Measurements from ENCODE around the gene GBX1.

Gene GBX1

GRCh38 chr7:151125470-151125845, 42.0 kb downstream of the GBX1 start:
- DNase-seq = no peak

- no peak for DNase-seq
Observed at GRCh38 chr7:151124899-151125399, 42.5 kb downstream of the GBX1 start.

- DNase-seq = no peak
Observed at GRCh38 chr7:151124481-151124880, 43.0 kb downstream of the GBX1 start.

GRCh38 chr7:151123822-151124464, 43.6 kb downstream of the GBX1 start:
- DNase-seq = peak; percentile 14 to 80

GRCh38 chr7:151123158-151123821, 44.2 kb downstream of the GBX1 start:
- DNase-seq = no peak

- DNase-seq = no peak
Observed at GRCh38 chr7:151122796-151123157, 44.7 kb downstream of the GBX1 start.

- no peak for DNase-seq
Observed at GRCh38 chr7:151122276-151122675, 45.2 kb downstream of the GBX1 start.

DNA sequence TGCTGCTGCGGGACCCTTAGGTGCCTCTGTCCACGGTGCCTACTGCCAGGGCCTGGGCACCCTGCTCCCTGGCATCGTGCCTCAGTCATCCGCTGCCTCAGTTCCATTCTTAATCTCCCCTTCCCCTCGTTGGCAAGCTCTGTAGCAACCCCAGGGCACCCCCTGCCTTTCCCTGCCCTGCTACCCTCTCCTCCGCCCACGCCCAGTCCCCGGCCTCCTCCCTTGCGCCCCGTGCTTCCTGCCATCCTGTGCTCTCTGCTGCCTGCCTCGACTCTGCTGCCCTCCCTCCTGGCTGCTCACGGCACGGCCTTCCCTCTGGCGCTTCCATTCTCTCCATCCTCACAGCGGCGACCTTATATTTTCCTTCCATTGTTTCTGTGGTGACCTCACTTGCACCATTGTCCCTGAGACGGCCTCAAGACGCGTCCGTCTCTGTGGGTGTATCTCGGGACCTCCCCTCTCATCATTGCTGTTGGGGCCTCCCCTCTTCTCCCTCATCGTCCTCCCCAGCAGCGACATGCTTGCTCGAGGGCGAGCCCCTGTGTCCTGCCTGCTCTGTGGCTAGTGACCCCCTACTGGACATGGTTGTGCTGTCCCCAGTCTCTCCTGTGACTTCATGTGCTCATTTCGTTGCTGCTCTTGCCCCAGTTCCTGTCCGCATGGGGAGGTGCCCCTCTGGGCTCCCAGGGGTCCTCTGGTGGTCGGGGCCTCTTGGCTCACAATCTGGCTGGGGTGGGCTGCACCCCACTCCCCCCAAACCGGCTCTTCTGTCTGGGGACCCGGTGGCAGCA, 45.9 kb downstream of the GBX1 start:
- DNase-seq = no peak

DNA sequence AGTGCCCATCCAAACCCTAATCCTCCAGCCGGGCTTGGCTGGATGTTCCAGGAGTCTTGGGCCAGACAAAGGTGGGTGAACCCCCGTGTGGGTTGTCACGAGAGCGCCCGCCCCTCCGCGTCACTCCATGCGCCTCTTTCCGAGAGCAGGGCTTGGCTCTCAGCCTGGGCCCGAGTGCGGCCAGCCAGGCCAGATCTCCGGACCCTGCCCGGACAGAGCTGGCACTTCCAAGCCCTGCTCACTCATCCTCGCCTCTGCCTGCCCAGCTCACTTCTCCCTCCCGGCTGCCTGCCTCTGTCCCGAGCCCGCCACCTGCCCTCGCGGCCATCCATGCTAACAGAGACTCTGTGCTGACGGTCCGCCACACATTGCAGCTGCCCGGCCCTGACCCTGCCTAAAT, 46.6 kb downstream of the GBX1 start:
- DNase-seq = no peak

DNA sequence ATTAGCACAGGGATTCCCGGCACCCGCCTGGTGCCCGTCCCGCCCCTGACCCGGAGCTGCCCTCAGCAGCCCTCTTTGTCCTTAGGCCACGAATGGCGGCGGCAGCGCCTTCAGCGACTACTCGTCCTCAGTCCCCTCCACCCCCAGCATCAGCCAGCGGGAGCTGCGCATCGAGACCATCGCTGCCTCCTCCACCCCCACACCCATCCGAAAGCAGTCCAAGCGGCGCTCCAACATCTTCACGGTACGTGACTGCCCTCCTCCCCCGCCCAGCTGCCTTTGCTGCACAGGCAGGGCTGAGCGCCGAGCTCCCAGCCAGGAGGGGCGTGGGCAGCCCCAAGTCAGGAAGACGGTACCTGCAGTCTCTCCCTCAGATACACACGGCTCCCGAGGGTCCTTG, 47.6 kb downstream of the GBX1 start:
- DNase-seq = no peak

DNA sequence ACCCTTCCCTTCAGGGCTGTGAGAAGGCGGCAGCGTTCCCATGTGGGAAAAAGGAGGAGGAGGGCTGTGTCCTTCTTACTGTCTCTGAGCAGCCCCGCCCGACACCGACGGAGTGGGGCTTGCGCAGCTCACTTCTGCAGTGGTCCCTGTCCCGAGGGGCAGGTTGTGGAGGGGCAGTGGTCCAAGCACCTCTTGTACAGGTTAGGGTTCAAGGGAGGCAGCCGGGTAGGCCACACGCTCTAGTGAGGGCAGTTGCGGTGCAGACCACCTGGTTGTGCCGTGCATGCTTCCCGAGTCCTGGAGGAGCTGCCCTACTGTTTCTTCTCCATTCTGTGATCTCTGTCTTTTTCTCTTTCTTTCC, 48.5 kb downstream of the GBX1 start:
- DNase-seq = no peak

GRCh38 chr7:151118108-151119054, 49.1 kb downstream of the GBX1 start:
- DNase-seq = no peak

DNA sequence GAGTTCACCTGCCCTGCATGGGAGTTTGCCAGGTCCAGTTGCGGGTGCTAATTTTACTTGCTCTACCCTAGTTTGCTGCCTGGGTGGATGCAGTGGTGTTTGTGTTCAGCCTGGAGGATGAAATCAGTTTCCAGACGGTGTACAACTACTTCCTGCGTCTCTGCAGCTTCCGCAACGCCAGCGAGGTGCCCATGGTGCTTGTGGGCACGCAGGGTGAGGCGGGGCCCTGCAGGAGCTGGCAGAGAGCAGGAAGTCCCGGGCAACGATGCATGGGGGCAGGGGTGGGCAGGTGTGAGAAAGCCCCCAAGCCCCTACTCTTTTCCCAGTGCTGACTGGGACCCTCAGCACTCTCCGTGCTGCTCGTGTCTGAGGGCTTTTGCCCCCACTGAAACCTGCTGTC, 49.9 kb downstream of the GBX1 start:
- DNase-seq = no peak

GRCh38 chr7:151116603-151117440, 50.7 kb downstream of the GBX1 start:
- DNase-seq = no peak

- DNase-seq = no peak
Observed at GRCh38 chr7:151115836-151116418, 51.6 kb downstream of the GBX1 start.

DNA sequence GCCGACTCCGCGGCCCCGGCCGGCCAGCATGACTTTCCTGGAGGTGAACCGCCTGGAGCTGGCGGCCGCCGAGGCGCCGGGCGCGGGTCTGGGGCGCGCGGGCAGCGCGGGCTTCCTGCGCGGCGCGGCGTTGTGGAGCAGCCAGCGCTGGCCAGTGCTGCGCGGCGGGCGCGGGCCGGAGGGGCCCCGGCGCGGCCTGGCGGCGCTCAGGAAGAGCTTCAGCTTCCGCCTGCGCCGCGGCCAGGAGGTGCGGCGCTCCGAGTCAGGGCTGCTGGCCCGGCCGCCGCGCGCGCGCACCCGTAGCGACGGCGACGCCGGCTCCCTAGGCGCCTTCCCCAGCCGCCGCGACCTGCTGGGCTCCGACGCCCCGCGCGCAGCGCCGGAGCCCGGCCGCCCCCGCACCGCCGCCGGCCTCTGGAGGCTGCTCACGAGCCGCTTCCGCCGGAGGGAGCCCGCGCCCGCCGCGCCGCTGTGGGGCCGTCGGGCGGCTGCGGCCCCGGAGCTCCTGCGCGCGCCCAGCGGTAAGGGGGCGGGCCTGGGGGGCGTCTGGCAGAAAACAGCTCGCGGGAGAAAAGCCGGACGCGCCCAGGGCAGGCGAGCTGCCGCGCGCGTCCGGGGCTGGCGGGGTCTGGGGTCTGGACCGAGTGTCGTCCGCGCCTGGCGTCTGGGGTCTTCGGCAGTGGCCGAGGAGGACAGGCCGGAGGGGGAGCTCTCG, 52.2 kb downstream of the GBX1 start:
- DNase-seq = no peak

DNA sequence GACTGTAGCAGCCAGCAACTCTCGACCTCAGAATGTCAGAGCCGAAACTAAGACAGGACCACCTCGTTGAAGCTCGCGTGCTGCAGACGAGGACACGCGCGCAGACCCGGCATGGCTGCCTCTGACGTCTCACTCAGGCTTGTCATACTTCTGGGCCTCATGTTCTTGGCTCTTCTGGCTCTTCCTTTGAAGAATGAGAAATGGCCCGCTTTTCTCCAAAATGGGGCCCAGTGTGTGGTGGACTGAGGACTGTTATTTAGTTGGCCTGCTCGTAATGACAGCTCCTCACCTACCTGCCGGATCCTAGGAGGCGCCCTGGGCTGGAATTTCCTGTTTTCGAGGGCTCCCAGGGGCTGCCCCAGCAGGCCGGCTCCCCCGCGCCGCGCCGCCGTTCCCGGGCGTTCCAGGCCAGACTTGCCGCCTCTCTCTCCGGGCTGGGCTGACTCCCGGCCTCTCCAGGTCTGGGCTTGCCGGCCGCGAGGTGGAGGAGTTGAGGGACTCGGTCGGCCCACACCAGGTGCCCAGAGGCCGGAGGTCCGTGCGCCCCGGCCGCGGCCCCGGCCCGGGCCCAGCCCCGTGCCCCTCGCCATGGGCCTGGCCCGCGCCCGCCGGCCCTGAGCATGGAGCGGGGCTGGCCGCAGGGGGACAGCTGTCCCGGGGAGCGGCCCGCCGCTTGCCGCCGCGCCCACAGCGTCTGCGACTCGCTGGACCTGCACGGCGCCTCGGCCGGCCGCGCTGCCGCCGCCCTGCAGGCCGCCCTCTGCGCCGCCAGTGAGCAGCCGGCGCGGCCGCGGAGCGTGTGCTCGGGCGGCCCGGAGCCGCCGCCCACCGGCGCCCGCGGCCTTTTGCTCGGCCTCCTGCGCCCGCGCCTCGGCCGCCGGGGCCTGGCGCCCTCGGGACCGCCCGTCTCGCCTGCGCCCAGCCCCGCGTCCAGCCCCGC, 53.1 kb downstream of the GBX1 start:
- DNase-seq = no peak

- no peak for DNase-seq
Observed at GRCh38 chr7:151113344-151114150, 53.9 kb downstream of the GBX1 start.
